Fibroblast of lung (primary cell): ENCODE measurements around the gene UPP1.

Experiments
- EZH2 ChIP-seq: IDR thresholded peaks from 2 replicates; pipeline ENCODE4 v1.5.1; 2012; ENCODE audit warnings: low read length, control low read depth, mild to moderate bottlenecking; ENCODE audit errors: missing control alignments
- TF ChIP-seq, protein P1 (sequence below), 2 donors: IDR thresholded peaks in 1 of 2; conservative IDR thresholded peaks in 1 of 2; 1 replicate in 1 of 2; 2 replicates in 1 of 2; pipeline ENCODE4 v1.5.1; 2011 to 2012; ENCODE audit warnings: low read length in 2 of 2, control low read depth in 1 of 2, inconsistent platforms in 1 of 2, low read depth in 1 of 2, mild to moderate bottlenecking in 1 of 2

DNA sequence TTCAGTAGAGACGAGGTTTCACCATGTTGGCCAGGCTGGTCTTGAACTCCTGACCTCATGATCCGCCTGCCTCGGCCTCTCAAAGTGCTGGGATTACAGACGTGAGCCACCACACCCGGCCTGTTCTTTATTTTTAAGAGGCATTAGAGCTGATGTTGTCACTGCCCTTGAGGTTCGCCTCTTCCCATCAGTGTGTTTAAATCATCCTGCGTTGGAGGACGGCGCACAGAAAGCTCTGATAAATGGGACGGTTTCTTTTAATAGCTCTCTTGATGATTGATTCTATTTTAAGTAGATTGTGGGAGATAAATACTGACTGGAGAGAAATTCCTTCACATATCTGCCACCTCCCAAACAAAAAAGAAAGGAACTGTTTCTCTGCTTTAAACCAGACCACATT is 29.0 kb downstream of the UPP1 start:
- TF ChIP-seq, protein P1, sequence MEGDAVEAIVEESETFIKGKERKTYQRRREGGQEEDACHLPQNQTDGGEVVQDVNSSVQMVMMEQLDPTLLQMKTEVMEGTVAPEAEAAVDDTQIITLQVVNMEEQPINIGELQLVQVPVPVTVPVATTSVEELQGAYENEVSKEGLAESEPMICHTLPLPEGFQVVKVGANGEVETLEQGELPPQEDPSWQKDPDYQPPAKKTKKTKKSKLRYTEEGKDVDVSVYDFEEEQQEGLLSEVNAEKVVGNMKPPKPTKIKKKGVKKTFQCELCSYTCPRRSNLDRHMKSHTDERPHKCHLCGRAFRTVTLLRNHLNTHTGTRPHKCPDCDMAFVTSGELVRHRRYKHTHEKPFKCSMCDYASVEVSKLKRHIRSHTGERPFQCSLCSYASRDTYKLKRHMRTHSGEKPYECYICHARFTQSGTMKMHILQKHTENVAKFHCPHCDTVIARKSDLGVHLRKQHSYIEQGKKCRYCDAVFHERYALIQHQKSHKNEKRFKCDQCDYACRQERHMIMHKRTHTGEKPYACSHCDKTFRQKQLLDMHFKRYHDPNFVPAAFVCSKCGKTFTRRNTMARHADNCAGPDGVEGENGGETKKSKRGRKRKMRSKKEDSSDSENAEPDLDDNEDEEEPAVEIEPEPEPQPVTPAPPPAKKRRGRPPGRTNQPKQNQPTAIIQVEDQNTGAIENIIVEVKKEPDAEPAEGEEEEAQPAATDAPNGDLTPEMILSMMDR (conservative IDR thresholded peaks at IDR 0.05 in 1 of 2, IDR thresholded peaks at IDR 0.05 in 1 of 2; ENCODE audit: low read depth in 1 of 2, low read length in 2 of 2): no peak
- TF ChIP-seq EZH2: no peak
